ENCODE results near the gene GPR84. TPM values are rescaled to one million over a fixed set of nuclear protein-coding genes. Genes with fewer than 3 reads are reported as not detected.
A peak's percentile ranks its signal among the peaks of the same experiment; 100 is the strongest.

The GPR84 gene
- total and polyA plus RNA-seq, 9 of the 15 experiments (the other 6 are each of a cell fraction or from before 2014, with no cell fraction given) = 0.07 to 0.18 (median 0.11) TPM; not detected in 5

DNA sequence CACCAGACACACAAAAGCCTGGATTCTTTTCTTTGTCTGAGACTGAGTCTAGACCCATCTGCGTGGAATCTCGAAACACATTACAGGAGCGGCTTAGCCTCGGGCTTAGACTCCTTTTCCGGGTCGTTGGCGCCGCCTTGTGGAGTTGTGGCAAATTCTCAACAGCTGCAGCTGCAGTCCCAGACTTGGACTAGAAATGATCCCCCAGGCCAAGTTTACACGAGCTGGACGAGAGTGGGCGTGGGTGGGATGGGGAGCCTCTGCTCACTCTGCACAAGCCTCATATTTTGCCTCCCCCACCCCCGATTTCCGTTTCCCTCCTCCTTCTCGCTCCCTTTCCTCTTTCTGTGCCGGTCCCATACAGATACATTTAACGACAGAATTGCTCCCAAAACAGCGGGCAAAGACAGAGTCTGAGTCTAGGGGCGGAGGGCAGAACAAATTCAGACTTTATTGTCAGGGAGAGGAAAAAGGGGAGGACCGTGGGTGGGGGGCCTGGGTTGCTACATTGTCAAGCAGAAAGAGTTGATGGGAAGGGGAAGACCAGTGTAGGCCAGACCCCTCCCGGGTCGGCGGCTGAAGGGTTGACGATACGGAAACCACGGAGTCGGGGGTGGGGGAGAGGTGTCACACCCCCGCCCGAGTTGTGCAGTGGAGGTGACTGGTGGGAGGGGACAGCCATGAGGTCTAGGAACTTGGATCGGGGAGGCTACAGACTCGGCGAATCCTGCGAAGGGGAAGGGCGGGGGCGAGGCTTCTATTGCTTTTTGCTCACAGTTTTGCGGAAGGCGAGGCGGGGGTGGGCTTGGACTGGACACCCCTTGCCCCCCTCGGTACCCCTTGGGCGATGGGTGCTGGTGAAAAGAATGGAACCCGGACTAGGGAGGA lies 4.7 kb upstream of the GPR84 start (continued):
- TF ChIP-seq MYNN (IDR thresholded peaks at IDR 0.05) (no peak), MYNN (CRISPR knock-in tag; IDR thresholded peaks at IDR 0.05) (no peak), FOXA1 (IDR thresholded peaks at IDR 0.05; ENCODE audit: borderline replicate concordance) (no peak), PRDM10 (IDR thresholded peaks at IDR 0.05; ENCODE audit: partially characterized antibody) (peak; percentile 99), HCFC1 (IDR thresholded peaks at IDR 0.05; ENCODE audit: low read depth, low read length) (peak; percentile 18; the same call in 1 of the 2 replicates), ZNF3 (CRISPR knock-in tag; IDR thresholded peaks at IDR 0.05) (no peak), ZNF444 (CRISPR knock-in tag; IDR thresholded peaks at IDR 0.05) (peak; percentile 92), NR3C1 (CRISPR knock-in tag; IDR thresholded peaks at IDR 0.05) (no peak), GABPB1 (CRISPR knock-in tag; IDR thresholded peaks at IDR 0.05) (peak; percentile 61; the same call in 1 of the 2 replicates), BRD4 (IDR thresholded peaks at IDR 0.05) (no peak), ZC3H4 (CRISPR knock-in tag; IDR thresholded peaks at IDR 0.05; ENCODE audit: borderline replicate concordance) (no peak), KLF6 (CRISPR knock-in tag; IDR thresholded peaks at IDR 0.05; ENCODE audit: borderline replicate concordance) (no peak), ARNT (IDR thresholded peaks at IDR 0.05) (peak in 1 of 2 experiments; percentile 32; a peak in 1 of 4 replicates), TCF3 (CRISPR knock-in tag; IDR thresholded peaks at IDR 0.05) (no peak), CREB3 (tag; conservative IDR thresholded peaks at IDR 0.05; ENCODE audit: low read depth) (no peak)
- TF ChIP-seq, protein P1, sequence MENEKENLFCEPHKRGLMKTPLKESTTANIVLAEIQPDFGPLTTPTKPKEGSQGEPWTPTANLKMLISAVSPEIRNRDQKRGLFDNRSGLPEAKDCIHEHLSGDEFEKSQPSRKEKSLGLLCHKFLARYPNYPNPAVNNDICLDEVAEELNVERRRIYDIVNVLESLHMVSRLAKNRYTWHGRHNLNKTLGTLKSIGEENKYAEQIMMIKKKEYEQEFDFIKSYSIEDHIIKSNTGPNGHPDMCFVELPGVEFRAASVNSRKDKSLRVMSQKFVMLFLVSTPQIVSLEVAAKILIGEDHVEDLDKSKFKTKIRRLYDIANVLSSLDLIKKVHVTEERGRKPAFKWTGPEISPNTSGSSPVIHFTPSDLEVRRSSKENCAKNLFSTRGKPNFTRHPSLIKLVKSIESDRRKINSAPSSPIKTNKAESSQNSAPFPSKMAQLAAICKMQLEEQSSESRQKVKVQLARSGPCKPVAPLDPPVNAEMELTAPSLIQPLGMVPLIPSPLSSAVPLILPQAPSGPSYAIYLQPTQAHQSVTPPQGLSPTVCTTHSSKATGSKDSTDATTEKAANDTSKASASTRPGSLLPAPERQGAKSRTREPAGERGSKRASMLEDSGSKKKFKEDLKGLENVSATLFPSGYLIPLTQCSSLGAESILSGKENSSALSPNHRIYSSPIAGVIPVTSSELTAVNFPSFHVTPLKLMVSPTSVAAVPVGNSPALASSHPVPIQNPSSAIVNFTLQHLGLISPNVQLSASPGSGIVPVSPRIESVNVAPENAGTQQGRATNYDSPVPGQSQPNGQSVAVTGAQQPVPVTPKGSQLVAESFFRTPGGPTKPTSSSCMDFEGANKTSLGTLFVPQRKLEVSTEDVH (IDR thresholded peaks at IDR 0.05; ENCODE audit: low read depth, partially characterized antibody) = peak; percentile 35
- TF ChIP-seq, protein P2, sequence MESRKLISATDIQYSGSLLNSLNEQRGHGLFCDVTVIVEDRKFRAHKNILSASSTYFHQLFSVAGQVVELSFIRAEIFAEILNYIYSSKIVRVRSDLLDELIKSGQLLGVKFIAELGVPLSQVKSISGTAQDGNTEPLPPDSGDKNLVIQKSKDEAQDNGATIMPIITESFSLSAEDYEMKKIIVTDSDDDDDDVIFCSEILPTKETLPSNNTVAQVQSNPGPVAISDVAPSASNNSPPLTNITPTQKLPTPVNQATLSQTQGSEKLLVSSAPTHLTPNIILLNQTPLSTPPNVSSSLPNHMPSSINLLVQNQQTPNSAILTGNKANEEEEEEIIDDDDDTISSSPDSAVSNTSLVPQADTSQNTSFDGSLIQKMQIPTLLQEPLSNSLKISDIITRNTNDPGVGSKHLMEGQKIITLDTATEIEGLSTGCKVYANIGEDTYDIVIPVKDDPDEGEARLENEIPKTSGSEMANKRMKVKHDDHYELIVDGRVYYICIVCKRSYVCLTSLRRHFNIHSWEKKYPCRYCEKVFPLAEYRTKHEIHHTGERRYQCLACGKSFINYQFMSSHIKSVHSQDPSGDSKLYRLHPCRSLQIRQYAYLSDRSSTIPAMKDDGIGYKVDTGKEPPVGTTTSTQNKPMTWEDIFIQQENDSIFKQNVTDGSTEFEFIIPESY (CRISPR knock-in tag; IDR thresholded peaks at IDR 0.05) = peak; percentile 59; the same call in 1 of the 2 replicates

All from K562 (cell line).